Smooth muscle cell (in vitro differentiated cells): ENCODE data around the gene EFCAB8. TPM values are rescaled to one million over a fixed set of nuclear protein-coding genes. Genes with fewer than 3 reads are reported as not detected.
A peak's percentile ranks its signal among the peaks of the same experiment; 100 is the strongest.

Source experiments
- DNase-seq: peaks from one replicate; lab custom pipeline; 2025; ENCODE audit not compliant: unreplicated experiment; lab: John Stamatoyannopoulos, UW
- H2AFZ ChIP-seq: fragments of 200-600 bp; sonication (generic); 2 replicates; pipeline ENCODE4 v1.6.0; 2016; ENCODE audit warnings: antibody characterized with exemption, low read depth, mild to moderate bottlenecking
- H3F3A ChIP-seq: fragments of 200-600 bp; sonication (generic); 2 replicates; pipeline ENCODE4 v1.6.0; 2017; ENCODE audit warnings: antibody characterized with exemption, low read depth
- H3K27ac ChIP-seq: fragments of 200-600 bp; sonication (generic); 2 replicates; pipeline ENCODE4 v1.5.1; 2016; ENCODE audit warnings: low read depth, mild to moderate bottlenecking
- H3K27me3 ChIP-seq: fragments of 200-600 bp; sonication (generic); 2 replicates; pipeline ENCODE4 v1.6.1; 2016; ENCODE audit warnings: low read depth, mild to moderate bottlenecking
- H3K36me3 ChIP-seq: fragments of 200-600 bp; sonication (generic); 2 replicates; pipeline ENCODE4 v1.5.1; 2016; ENCODE audit warnings: low read depth
- H3K4me1 ChIP-seq: fragments of 200-600 bp; sonication (generic); 2 replicates; pipeline ENCODE4 v1.5.1; 2016; ENCODE audit warnings: low read depth
- H3K4me2 ChIP-seq: fragments of 200-600 bp; sonication (generic); 2 replicates; pipeline ENCODE4 v1.6.0; 2016; ENCODE audit warnings: mild to moderate bottlenecking
- H3K4me3 ChIP-seq: fragments of 200-600 bp; sonication (generic); 2 replicates; pipeline ENCODE4 v1.5.1; 2016; ENCODE audit warnings: mild to moderate bottlenecking
- H3K79me2 ChIP-seq: fragments of 200-600 bp; sonication (generic); 2 replicates; pipeline ENCODE4 v1.6.0; 2016; ENCODE audit warnings: low read depth, mild to moderate bottlenecking
- H3K9ac ChIP-seq: fragments of 200-600 bp; sonication (generic); 2 replicates; pipeline ENCODE4 v1.6.0; 2016; ENCODE audit warnings: low read depth
- H3K9me3 ChIP-seq: fragments of 200-600 bp; sonication (generic); replicated peaks from 2 replicates; pipeline ENCODE4 v1.5.1; 2016; ENCODE audit warnings: low read depth
- H4K20me1 ChIP-seq: fragments of 200-600 bp; sonication (generic); 2 replicates; pipeline ENCODE4 v1.6.0; 2016; ENCODE audit warnings: low read depth
- WGBS: methylation state at CpG from one replicate; pipeline ENCODE4 v1.1.7; 2016; ENCODE audit warnings: low lambda C conversion rate; 5-methylcytosine and 5-hydroxymethylcytosine counted together
- polyA plus RNA-seq: library from polyadenylated mRNA; unstranded; fragments of >200 nt; fragmentation: Nextera tagmentation; extraction: Ambion mirVana; gene quantifications from 2 replicates; pipeline ENCODE4 v1.2.1, GENCODE V29; 2016
- total RNA-seq: library from RNA; depleted of rRNA; stranded (reverse); fragments of >200 nt; gene quantifications from 2 replicates; pipeline ENCODE4 v1.2.3, GENCODE V29; 2014
- TF ChIP-seq, protein P1 (sequence below): fragments of 200-600 bp; sonication (generic); IDR thresholded peaks from 2 replicates; pipeline ENCODE4 v1.5.1; 2017; ENCODE audit warnings: borderline replicate concordance, mild to moderate bottlenecking, antibody characterized with exemption; ENCODE audit not compliant: insufficient read depth, poor library complexity, severe bottlenecking

EFCAB8 gene
- total and polyA plus RNA-seq, 2 experiments from 2014 or later = 0.25 to 1.7 TPM

DNA sequence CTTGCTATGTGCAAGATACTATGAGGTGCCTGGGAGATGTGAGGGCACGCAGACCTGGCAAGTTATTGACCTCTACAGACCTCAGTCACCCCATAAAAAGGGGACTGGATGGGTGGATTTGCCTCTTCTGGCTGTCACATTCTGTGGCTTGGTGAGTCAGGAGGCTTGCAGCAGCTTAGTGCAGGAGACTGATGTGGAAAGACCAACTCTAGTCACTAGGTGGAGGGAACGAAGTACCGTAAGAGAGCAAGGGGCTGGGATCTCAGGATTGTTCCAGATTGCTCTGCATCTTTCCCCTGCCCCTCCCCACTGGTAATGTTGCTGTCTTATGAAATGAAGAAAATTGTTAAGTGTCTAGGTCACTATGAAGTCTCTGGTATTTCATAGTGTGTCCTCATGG, 35.6 kb upstream of the EFCAB8 start:
- Histone ChIP-seq H3K9me3 (no peaks in the 10 kb centered on the region), H3K4me2 (peak overlapping the region; percentile 94), H3K4me3 (no peak overlapping the region), H3K27ac (peak overlapping the region; percentile 84), H3F3A (peaks cover 34% of the 10 kb centered on the region), H3K9ac (peak overlapping the region; percentile 51), H3K4me1 (peaks cover 23% of the 10 kb centered on the region), H4K20me1 (peaks cover 80% of the 10 kb centered on the region), H3K27me3 (no peaks in the 10 kb centered on the region), H2AFZ (no peak overlapping the region), H3K36me3 (peaks cover 7% of the 10 kb centered on the region), H3K79me2 (peaks cover 76% of the 10 kb centered on the region)
- peak; percentile 15 for DNase-seq
- 10% methylated on average over 3 of the region's 3 CpGs for WGBS
- TF ChIP-seq, protein P1, sequence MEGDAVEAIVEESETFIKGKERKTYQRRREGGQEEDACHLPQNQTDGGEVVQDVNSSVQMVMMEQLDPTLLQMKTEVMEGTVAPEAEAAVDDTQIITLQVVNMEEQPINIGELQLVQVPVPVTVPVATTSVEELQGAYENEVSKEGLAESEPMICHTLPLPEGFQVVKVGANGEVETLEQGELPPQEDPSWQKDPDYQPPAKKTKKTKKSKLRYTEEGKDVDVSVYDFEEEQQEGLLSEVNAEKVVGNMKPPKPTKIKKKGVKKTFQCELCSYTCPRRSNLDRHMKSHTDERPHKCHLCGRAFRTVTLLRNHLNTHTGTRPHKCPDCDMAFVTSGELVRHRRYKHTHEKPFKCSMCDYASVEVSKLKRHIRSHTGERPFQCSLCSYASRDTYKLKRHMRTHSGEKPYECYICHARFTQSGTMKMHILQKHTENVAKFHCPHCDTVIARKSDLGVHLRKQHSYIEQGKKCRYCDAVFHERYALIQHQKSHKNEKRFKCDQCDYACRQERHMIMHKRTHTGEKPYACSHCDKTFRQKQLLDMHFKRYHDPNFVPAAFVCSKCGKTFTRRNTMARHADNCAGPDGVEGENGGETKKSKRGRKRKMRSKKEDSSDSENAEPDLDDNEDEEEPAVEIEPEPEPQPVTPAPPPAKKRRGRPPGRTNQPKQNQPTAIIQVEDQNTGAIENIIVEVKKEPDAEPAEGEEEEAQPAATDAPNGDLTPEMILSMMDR = peak; percentile 7

GRCh38 chr20:32823737-32824588, 34.8 kb upstream of the EFCAB8 start:
- no peak for DNase-seq

GRCh38 chr20:32828029-32828680, 30.6 kb upstream of the EFCAB8 start:
- H2AFZ ChIP-seq = no peak overlapping the region
- H3F3A ChIP-seq = peaks cover 12% of the 10 kb centered on the region
- no peaks in the 10 kb centered on the region for H3K9me3 ChIP-seq
- H3K27me3 ChIP-seq = no peaks in the 10 kb centered on the region
- no peak overlapping the region for H3K4me2 ChIP-seq
- H4K20me1 ChIP-seq = peaks cover 100% of the 10 kb centered on the region
- WGBS = 97% methylated on average over 4 of the region's 4 CpGs
- H3K79me2 ChIP-seq = peaks cover 98% of the 10 kb centered on the region
- H3K4me1 ChIP-seq = peaks cover 6% of the 10 kb centered on the region
- H3K4me3 ChIP-seq = no peak overlapping the region
- peak overlapping the region; percentile 39 for H3K27ac ChIP-seq
- DNase-seq = no peak
- H3K36me3 ChIP-seq = peaks cover 7% of the 10 kb centered on the region
- no peak overlapping the region for H3K9ac ChIP-seq
- TF ChIP-seq, protein P1 = no peak

More at GRCh38 chr20:32823737-32824588, 34.8 kb upstream of the EFCAB8 start:
- Histone ChIP-seq H3K36me3 (peaks cover 7% of the 10 kb centered on the region), H3K9ac (peak overlapping the region; percentile 51), H3K9me3 (no peaks in the 10 kb centered on the region), H2AFZ (no peak overlapping the region), H4K20me1 (peaks cover 89% of the 10 kb centered on the region), H3K27ac (peak overlapping the region; percentile 84), H3F3A (peaks cover 33% of the 10 kb centered on the region), H3K79me2 (peaks cover 85% of the 10 kb centered on the region), H3K4me1 (peaks cover 23% of the 10 kb centered on the region), H3K4me3 (no peak overlapping the region), H3K27me3 (no peaks in the 10 kb centered on the region), H3K4me2 (peak overlapping the region; percentile 94)
- WGBS = 63% methylated on average over 7 of the region's 7 CpGs
- TF ChIP-seq, protein P1 = no peak
